HL-60/S4 (cell line): ENCODE data around the gene AASDHPPT.

Experiments used
- in situ Hi-C: fragments of 300-500 bp; cut with MboI; formaldehyde crosslinking; loops from 2 replicates; pipeline ENCODE4 v1.14.3; 2022; ENCODE audit warnings: low sequenced_read_pairs

Gene AASDHPPT

GRCh38 chr11:106086135-106086534, 8.7 kb downstream of the AASDHPPT start:
- in situ Hi-C loops = no loop called here

- in situ Hi-C loops = no loop called here
These were observed 9.4 kb downstream of the AASDHPPT start for GRCh38 chr11:106086850-106087249.

DNA sequence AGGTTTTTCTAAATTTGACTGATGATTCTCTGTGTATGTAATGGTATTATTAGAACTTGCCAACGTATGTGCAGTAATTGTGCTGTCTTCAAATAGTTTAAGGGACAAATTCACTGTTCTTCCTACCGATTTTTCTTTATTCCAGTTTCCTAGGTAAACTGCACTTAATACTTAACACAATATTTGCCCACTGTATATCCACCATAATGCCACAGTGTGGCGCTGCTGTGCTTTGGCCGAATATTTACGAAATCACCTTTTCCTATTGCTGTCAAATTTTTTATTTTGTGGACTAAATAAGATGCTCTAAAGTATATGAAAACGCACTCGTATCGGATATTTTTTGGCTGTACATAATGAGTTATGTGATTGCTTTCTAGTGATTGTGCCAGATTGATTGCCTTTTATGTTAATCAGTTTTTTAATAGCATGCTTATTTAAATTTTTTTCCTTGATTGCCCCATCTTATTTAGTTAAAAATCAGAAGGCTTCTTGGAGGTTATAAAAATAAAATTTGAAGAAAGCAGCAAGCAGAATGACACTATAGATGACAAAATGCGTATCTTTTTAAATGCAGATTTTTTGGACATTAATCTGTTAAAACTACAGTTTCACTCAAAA, 10.5 kb downstream of the AASDHPPT start:
- in situ Hi-C loops = no loop called here

DNA sequence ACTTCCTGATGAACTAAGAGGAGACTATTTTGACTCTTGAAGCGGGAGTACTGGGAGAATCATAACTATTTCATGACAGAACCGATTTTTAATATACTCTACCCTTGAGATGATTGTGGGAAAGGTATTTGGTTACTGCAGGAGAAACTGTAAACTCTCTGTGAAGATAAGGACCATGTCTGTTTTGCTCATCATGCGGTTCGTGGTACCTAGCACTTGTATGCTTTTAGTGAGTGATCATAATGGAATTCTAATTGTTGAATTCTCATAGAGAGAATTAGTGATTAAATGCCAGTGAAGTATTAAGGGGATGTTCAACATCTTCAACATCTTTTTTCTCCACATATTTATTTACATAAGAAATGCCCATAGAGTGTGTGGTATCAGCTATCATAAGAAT, 11.4 kb downstream of the AASDHPPT start:
- in situ Hi-C loops = no loop called here

GRCh38 chr11:106091480-106092123, 14.1 kb downstream of the AASDHPPT start:
- in situ Hi-C loops = no loop called here

DNA sequence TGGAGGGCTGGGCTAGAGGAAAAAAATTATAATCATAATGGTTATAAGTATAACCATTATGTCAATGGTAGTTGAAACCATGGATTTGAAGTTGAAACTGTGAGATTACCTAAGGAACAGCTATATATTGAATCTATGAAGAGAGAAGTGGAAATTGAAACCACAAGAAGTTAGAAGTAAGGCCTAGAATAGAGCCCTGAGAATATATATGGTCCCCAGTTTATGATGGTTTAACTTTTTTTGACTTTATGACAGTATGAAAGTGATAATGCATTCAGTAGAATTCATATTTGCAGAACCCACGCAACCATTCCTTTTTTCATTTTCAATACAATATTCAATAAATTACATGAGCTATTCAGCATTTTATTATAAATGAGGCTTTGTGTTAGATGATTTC, 15.0 kb downstream of the AASDHPPT start:
- in situ Hi-C loops = no loop called here

- in situ Hi-C loops = no loop called here
These were observed 21.6 kb downstream of the AASDHPPT start for GRCh38 chr11:106098893-106099553.

DNA sequence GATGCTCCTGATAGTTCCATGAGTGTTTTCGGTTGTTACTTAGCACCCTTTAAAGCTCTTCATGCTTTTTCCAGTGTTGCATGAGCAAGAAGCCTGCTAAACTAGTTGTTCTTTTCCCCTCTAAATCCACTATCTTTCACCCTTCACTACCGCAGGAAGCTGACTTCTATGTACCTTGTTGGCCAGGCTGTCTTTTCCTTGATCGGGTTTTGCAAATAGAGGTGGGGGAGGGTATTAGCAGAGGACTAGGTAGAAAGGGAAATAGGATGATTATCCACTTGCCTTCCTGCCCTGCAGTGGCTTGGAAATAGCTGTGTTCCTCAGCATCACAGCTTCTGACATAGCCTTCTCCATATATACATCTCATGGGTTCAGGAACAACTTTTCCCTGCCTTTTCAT, 23.9 kb downstream of the AASDHPPT start:
- in situ Hi-C loops = no loop called here

DNA sequence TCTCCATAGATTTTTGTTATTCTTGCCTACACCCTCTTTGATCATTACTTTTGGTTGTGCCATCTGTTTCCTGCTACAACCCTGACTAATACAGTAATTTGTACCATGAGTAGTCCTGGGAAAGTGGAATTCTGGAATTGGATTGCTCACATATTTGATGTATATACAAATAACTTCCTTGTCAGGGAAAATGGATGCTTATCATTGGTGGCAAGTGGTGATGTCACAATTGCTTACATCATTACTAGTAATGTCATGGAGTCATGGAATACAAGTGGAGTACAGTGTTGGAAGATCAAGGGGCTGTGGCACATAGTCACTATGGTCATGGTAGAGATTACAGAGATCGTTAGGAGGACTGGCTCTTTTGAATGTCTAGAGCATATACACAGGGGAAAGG, 24.4 kb downstream of the AASDHPPT start:
- in situ Hi-C loops = no loop called here

- in situ Hi-C loops = no loop called here
These were observed 28.5 kb downstream of the AASDHPPT start for GRCh38 chr11:106105986-106106385.

DNA sequence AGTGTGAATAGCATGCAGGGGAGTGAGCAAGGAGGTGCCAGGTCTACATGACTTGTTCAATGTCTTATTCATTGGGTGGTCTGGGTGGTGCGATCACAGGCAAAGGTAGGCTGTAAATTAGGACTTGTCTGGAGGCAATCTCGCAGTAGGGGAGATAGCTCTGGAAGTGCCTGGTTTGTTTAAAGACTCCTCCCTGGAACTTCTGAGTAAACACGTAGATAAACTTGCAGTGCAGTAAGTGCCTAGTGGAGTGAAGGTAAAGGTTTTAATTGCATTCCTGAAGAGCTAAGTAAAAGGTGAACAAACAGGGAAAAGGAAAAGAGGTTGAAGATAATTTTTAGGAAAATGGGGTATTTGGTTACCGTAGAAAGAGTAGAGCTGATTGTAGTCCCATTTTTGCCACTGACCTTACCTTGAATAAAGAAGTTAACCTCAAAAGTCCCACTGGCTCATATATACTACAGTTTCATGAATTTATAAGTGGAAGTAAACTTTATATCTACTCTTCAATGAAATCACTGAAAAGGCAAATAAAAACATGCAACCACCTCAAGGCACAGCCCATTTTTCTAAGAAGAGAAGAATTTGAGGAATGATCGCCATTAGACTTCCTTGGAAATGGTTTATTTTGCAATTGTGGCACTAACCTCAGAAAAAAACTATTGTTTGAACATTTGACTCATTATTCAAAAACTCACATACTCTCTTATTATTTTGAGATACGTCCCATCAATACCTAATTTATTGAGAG, 44.3 kb downstream of the AASDHPPT start:
- in situ Hi-C loops = no loop called here

DNA sequence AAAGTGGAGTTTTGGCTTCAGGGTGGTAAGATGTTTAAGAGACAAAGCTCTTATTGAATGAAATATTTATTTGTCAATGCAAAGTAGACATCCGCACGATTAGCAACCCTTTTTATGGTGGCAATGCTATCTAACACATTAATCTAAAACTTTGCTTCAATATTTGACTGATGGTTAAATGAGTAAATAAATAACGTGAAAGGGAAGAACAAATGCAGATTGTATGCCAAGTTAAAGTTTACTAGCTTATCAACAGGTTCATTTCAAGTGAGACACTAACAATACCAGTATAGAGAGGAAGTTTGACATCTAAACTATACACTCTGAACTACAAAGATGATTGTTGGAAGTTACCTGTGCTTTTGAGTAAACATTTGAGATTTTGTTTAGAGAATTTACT, 50.1 kb downstream of the AASDHPPT start:
- in situ Hi-C loops = no loop called here

DNA sequence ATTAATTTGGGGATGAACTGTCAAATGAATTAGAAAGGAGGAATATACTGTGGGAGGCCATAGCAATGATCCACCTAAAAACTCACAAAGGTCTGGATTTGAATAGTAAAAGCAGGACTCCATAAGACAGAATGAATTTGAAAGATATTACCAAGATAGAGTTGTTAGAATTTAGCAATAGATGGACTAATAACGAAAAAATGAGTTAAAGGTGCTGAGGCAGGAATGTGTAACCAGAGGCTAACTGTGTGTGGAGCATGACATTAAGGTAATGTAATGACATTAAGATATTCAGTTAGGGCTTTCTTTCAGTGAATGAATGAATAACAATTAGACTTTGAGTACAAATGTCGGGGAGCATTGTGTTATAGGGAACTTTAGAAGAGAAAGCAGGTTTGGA, 51.3 kb downstream of the AASDHPPT start:
- in situ Hi-C loops = no loop called here

DNA sequence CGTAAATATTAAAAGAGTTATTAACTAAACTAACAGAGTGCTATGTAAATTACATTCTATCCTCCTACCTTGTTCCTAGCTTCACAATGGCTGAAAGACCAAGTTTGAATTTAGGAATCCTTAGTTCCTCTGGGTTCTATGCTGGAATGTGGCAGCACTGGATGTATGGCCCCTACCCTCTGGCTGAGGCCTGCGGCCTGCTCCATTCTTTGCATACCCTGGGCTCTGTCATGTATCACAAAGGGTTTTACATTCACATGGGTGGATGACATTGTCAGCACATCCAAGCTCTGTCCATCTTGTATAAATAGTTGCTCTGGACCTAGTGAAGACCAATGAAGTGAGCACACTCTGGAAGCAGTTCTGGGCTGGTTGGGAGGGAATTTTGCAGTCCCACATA, 54.5 kb downstream of the AASDHPPT start:
- in situ Hi-C loops = no loop called here

DNA sequence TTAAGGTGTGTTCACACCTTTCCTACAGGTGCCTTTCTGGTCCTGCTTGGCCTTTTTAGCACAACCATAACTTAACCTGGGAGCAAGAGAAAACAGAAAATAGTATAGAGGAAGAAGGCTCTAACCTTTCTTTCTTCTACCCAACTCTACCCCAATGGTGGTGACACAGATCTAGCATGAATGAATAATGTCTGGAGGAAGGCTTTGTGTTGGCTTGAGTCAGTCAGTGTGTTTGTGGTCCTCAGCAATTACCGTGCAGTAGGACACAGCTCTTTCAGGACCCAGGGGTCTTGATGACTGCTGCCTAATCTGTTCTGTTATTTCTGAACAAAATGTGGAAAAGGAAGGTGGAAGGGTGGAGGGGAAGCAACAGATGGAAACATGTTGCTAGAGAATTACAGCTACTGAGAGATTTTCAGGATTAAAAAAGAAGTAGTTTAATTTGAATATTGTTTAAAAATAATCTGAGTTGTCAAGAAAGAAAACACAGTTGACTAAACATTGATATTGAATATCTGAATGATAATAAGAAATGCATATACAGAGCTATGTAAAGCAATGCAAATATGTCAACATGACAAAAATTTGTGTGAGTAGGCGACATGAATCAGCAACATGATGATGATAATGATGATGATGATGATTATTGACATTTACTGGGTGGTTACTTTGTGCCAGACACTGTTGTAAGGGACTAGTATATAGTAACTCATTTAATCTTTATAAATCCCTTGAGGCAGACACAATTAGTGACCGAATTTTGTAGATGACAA, 55.3 kb downstream of the AASDHPPT start:
- in situ Hi-C loops = no loop called here

GRCh38 chr11:106133529-106133928, 56.1 kb downstream of the AASDHPPT start:
- in situ Hi-C loops = no loop called here

- in situ Hi-C loops = no loop called here
These were observed 59.6 kb downstream of the AASDHPPT start for GRCh38 chr11:106137061-106137460.

DNA sequence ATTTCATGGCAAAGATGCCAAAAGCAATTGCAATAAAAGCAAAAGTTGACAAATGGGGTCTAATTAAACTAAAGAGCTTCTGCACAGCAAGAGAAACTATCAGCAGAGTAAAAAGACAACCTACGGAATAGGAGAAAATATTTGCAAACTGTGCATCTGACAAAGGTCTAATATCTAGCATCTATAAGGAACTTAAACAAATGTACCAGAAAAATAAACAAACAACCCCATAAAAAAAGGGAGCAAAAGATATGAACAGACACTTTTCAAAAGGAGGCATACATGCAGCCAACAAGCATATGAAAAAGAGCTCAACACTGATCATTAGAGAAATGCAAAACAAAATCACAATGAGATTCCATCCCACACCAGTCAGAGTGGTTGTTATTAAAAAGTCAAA, 60.3 kb downstream of the AASDHPPT start:
- in situ Hi-C loops = no loop called here
